ENCODE data around the gene NBAS. TPM values are rescaled to one million over a fixed set of nuclear protein-coding genes. Genes with fewer than 3 reads are reported as not detected.

Gene NBAS
- total RNA-seq, 1 donor from 2014 or later: 52.9 TPM

DNA sequence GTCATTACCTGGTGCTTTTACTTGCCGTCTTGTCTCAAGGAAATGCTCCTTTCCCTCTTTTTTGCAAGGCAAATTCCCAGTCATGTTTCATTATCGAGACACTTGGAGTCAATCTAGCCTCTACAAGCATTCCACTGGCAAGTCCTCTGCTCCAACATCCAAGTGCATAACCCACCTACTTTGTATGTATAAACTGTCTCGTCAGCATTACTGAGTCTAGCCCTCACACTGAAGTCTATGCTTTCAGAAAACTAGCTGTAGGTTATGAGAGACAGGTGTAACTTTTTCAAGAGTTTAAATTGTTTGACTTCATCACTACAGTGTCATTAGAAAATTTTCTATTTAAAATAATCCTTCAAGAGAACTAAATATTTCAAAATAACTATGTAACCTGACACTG, 319.2 kb downstream of the NBAS start:
- TF ChIP-seq, protein P1, sequence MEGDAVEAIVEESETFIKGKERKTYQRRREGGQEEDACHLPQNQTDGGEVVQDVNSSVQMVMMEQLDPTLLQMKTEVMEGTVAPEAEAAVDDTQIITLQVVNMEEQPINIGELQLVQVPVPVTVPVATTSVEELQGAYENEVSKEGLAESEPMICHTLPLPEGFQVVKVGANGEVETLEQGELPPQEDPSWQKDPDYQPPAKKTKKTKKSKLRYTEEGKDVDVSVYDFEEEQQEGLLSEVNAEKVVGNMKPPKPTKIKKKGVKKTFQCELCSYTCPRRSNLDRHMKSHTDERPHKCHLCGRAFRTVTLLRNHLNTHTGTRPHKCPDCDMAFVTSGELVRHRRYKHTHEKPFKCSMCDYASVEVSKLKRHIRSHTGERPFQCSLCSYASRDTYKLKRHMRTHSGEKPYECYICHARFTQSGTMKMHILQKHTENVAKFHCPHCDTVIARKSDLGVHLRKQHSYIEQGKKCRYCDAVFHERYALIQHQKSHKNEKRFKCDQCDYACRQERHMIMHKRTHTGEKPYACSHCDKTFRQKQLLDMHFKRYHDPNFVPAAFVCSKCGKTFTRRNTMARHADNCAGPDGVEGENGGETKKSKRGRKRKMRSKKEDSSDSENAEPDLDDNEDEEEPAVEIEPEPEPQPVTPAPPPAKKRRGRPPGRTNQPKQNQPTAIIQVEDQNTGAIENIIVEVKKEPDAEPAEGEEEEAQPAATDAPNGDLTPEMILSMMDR (IDR thresholded peaks at IDR 0.05; ENCODE audit: unreplicated experiment): no peak
- Mint-ChIP-seq H3K36me3 (peaks cover 4% of the 10 kb centered on the region), H3K4me3 (no peak overlapping the region), H3K9me3 (peaks cover 3% of the 10 kb centered on the region), H3K27me3 (ENCODE audit: low read depth) (no peaks in the 10 kb centered on the region), H3K4me1 (peaks cover 29% of the 10 kb centered on the region), H3K27ac (no peak overlapping the region)
- no peak for DNase-seq (ENCODE audit: low spot score in 2 of 2, unreplicated experiment in 2 of 2)

DNA sequence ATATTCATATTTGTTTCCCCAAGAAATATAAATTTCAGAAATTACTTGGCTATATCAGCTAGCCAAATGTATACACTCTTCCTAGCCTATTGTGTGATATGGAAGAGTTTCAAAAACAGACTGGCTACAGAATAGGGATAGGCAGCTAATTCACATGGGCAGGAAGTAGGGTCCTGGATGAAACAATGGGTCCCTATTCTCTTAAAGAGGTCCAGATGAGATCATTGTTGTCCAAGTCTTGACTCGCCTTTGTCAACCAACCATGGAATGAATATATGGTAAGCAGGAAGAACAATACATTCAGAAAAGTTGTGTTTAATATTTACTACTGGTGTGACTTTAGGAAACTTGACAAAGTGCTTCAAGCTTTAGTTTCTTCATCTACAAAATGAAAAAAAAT, 319.9 kb downstream of the NBAS start:
- H3K27me3 Mint-ChIP-seq (ENCODE audit: low read depth): no peaks in the 10 kb centered on the region
- DNase-seq (ENCODE audit: low spot score in 2 of 2, unreplicated experiment in 2 of 2): no peak
- no peaks in the 10 kb centered on the region for H3K9me3 Mint-ChIP-seq
- no peak overlapping the region for H3K27ac Mint-ChIP-seq
- peaks cover 29% of the 10 kb centered on the region for H3K4me1 Mint-ChIP-seq
- H3K4me3 Mint-ChIP-seq: no peak overlapping the region
- H3K36me3 Mint-ChIP-seq: peaks cover 4% of the 10 kb centered on the region
- TF ChIP-seq, protein P1 (IDR thresholded peaks at IDR 0.05; ENCODE audit: unreplicated experiment): no peak

DNA sequence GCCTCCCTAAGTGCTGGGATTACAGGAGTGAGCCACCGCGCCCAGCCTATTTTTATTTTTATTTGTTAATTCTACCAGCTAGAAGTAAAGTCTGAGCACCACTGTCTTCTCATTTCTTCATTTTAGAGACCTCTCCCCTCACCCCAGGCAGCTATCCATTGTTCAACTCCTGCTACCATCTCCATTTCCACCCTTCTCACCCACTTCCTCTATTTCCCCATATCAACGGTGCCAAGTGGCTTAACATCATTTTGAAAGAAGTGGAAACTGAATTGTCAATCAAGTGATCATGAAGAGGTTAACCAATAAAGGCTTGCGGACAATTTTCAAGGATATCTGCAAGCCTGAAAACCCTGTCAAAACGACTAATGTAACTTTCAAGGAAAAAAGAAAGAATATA, 323.1 kb downstream of the NBAS start:
- Mint-ChIP-seq H3K4me3 (no peak overlapping the region), H3K27me3 (ENCODE audit: low read depth) (no peaks in the 10 kb centered on the region), H3K4me1 (peaks cover 8% of the 10 kb centered on the region), H3K27ac (no peak overlapping the region), H3K36me3 (peaks cover 7% of the 10 kb centered on the region), H3K9me3 (no peaks in the 10 kb centered on the region)
- TF ChIP-seq, protein P1 (IDR thresholded peaks at IDR 0.05; ENCODE audit: unreplicated experiment): no peak
- no peak for DNase-seq (ENCODE audit: low spot score in 2 of 2, unreplicated experiment in 2 of 2)

DNA sequence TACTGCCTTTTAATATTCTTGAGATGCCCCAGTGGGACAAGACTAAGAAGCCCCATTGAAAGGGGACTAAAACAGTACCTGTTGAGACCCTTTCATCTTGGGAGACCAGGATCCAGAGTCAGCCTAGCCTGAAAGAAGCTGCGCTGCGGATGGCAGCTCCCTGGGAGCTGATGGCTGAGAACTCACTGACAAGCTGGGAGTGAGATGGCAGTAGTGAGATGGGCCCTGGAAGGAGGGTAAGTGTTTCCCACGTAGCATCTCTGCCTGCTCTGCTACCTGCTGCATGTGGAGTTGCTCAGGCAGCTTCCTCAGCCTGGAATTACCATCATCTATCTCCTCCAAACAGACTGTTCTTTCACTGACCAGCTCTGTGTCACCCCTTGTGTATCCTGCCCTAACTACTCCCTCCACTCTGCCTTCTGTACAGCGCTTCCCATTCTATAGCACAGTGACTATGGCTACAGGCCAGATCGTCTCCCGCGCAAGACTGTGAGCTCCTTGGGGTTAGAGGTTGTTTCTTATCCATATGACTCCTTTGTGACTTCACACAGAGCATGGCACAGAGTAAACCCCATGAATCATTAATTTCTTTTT, 330.4 kb downstream of the NBAS start:
- Mint-ChIP-seq H3K4me1 (peaks cover 3% of the 10 kb centered on the region), H3K36me3 (peaks cover 28% of the 10 kb centered on the region), H3K27ac (no peak overlapping the region), H3K9me3 (peaks cover 16% of the 10 kb centered on the region), H3K4me3 (no peak overlapping the region), H3K27me3 (ENCODE audit: low read depth) (no peaks in the 10 kb centered on the region)
- TF ChIP-seq, protein P1 (IDR thresholded peaks at IDR 0.05; ENCODE audit: unreplicated experiment): no peak
- DNase-seq (ENCODE audit: low spot score in 2 of 2, unreplicated experiment in 2 of 2): no peak

DNA sequence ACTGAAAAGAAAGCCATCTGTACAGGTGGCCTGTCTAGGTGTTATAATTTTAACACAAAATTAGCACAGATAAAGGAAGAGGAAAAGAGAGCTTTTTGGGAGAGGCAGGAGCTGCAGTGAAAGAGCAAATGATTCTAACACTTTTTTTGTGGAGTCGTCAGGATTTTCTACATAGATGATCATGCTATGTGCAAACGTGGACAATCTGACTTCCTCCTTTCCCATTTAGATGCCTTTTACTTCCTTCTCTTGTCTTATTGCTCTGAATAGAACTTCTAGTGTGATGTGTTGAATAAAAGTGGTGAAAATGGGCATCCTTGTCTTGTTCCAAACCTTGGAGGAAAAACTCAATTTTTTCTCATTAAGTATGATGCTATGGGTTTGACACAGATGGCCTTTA, 334.5 kb downstream of the NBAS start:
- TF ChIP-seq, protein P1 (IDR thresholded peaks at IDR 0.05; ENCODE audit: unreplicated experiment): no peak
- no peak for DNase-seq (ENCODE audit: low spot score in 2 of 2, unreplicated experiment in 2 of 2)
- Mint-ChIP-seq H3K4me3 (no peak overlapping the region), H3K4me1 (peaks cover 6% of the 10 kb centered on the region), H3K9me3 (peaks cover 16% of the 10 kb centered on the region), H3K27me3 (ENCODE audit: low read depth) (no peaks in the 10 kb centered on the region), H3K27ac (no peak overlapping the region), H3K36me3 (peaks cover 26% of the 10 kb centered on the region)

DNA sequence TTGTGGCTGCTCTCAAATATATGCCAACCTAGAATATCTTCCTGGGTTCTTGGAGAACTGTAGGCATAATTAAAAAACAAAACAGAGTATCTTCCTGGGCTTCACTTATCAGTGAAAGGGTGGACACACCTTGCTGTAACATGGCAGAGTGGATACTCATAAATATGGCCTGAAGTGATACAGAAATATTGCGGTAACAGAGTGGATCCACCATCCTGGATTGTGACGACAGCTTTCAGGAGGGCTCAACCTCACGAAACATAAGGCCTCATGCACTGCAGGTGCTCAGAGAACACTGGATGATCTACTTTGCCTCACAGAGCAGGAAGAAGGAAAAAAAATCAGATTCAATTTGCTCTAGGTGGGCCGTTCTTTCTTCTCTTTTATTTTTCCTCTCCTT, 336.0 kb downstream of the NBAS start:
- Mint-ChIP-seq H3K27ac (no peak overlapping the region), H3K9me3 (peaks cover 16% of the 10 kb centered on the region), H3K4me1 (peaks cover 10% of the 10 kb centered on the region), H3K36me3 (peaks cover 26% of the 10 kb centered on the region), H3K4me3 (no peak overlapping the region), H3K27me3 (ENCODE audit: low read depth) (no peaks in the 10 kb centered on the region)
- TF ChIP-seq, protein P1 (IDR thresholded peaks at IDR 0.05; ENCODE audit: unreplicated experiment): no peak
- no peak for DNase-seq (ENCODE audit: low spot score in 2 of 2, unreplicated experiment in 2 of 2)

Measured in mesothelial cell of epicardium (in vitro differentiated cells).